ENCODE data around the gene UQCR10. TPM values are rescaled to one million over a fixed set of nuclear protein-coding genes. Genes with fewer than 3 reads are reported as not detected.

UQCR10 gene
- total RNA-seq, 1 experiment from 2014 or later, result 110 TPM

DNA sequence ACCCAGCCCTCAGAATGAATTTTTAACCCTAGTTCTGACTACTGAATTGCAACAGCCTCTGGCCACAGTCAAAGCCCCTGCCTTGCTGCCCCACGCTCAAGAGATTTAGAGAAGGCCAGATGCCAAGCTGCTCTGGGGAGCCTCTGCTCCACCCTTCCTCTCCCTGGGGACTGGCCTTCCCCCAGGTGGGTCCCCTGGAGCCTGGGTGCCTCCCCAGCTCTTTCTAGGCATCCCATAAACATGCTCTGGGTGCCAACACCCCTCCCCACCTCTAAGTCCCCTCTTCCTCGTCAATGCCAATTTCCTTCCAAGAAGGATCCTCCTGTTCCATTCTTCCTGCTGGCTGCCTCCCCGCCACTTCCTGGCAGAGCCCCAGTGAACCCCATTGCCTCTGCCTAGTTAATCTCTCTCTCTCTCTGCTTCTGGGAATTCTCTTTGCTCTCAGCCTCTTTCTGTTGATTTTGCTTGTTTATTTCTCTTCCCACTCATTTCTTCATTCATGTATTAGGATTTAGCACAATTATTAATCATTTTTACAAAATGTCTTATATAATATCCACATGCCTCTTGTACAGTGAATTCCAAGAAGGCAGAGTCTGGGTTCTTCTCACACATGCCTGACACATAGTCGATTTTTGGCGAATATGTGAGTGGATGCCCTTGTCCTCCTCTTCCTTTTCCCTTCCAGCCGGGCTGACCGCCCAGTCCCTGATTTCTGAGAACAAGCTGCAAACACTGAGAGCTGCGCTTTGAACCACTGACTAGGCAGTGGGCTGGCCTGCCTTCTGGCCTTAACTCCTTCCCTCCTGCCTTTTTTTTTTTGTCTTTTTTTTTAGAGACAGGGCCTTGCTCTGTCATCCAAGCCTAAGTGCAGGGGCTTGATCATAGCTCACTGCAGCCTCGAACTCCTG is 17.5 kb downstream of the UQCR10 start:
- DNase-seq (ENCODE audit: low read depth), result no peak
- in situ Hi-C loops (cut with HindIII; ENCODE audit: low pct_unique_long_range_greater_than_20kb, low sequenced_read_pairs), result no loop called here

DNA sequence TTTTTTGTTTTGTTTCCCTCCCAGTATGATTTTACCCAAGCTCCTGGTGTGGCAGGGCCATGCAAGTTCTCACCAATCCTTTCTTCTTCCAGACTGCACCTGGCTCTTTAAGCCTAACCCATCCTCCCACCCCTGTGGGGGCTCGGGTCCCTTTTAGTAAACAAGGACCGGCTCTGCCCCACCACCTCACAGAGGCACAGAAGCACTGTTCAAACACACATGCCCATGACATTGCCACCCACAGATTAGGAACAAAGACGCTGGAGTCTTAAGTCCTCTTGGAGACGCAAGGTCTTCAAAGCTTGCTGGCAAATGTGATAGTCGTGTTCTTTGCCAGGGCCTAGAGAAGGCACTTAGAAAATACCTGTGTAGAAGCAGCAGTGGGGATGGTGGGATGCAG is 18.9 kb downstream of the UQCR10 start:
- DNase-seq (ENCODE audit: low read depth), result no peak
- in situ Hi-C loops (cut with HindIII; ENCODE audit: low pct_unique_long_range_greater_than_20kb, low sequenced_read_pairs), result no loop called here

DNA sequence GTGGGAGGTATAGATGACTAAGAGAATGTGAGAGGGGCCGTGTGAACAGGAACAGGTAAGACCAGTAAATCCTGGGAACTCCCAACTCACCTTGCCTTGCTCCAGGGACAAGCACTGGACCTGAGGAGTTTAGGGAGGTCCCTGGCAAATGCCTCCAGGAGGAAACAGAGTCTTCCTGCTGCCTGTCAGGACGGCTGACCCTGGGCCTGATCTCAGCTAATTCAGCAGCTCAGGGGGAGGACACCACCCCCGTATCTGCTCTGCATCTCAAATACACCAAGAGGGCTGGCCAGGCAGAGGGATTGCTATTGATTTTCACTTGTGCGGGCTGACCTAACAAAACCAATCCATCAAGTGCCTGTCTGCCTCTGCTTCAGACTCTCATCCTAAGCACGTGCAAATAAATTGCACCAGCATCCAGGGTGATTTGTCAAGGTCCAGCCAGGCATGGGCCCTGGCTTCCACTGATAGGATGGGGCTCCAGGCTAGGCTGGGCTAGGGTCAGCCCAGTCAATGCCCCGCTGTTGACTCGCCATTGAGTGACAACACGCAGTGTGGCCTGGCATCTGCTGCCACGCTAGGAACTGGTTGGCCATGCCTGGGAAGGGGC is 20.3 kb downstream of the UQCR10 start:
- no peak for DNase-seq (ENCODE audit: low read depth)

DNA sequence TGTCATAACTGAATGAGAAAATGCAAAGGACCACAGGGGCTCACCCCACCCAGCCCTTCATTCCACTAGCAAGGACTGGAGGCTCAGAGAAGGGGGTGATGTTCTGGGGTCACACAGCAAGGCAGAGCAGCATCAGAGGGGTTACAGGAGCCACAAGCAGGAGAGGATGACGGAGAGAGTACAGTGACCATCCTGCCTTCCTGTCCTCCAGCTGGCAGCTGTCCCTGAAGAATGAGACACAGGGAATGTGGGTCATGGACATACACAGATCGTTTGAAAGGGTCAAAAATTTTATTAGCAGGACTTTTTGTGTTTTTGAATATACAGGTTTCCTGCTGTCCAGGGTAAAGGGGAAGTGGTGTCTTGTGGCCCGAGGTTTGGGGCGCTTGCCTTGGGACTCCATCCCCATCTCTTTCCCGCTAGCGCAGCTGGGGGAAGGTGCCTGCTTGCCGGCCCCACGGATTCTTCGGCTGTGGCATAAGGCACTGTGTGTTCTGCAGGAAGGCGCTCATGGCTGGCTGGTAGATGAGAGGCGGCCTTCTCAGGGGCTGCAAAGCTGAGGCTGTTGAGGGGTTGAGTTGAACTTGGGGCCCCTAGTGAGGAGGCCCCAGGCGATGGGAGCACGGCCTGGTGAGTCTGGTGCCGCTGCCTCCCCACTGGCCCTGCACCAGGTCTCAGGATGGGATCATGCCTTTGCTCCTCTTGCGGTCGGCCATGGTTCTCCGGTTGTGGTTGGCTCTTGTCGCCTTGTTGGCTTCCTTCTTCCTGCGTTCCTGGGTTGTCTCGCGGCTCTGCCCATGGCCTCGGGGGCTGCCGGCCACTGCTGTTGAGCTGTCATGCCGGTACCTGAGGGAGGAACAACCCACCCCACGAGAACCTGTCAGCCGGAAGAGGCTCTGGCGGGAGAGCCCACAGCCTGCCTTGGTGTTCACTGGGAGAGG is 21.4 kb downstream of the UQCR10 start:
- in situ Hi-C loops (cut with HindIII; ENCODE audit: low pct_unique_long_range_greater_than_20kb, low sequenced_read_pairs), result no loop called here
- DNase-seq (ENCODE audit: low read depth), result no peak

More for the DNA sequence above, 20.3 kb downstream of the UQCR10 start:
- in situ Hi-C loops (cut with HindIII; ENCODE audit: low pct_unique_long_range_greater_than_20kb, low sequenced_read_pairs), result no loop called here

- DNase-seq (ENCODE audit: low read depth), result no peak
- in situ Hi-C loops (cut with HindIII; ENCODE audit: low pct_unique_long_range_greater_than_20kb, low sequenced_read_pairs), result no loop called here
Measured at GRCh38 chr22:29790061-29790460, 22.9 kb downstream of the UQCR10 start.

GRCh38 chr22:29793396-29793795 is 26.2 kb downstream of the UQCR10 start:
- in situ Hi-C loops (cut with HindIII; ENCODE audit: low pct_unique_long_range_greater_than_20kb, low sequenced_read_pairs), result no loop called here
- no peak for DNase-seq (ENCODE audit: low read depth)

DNA sequence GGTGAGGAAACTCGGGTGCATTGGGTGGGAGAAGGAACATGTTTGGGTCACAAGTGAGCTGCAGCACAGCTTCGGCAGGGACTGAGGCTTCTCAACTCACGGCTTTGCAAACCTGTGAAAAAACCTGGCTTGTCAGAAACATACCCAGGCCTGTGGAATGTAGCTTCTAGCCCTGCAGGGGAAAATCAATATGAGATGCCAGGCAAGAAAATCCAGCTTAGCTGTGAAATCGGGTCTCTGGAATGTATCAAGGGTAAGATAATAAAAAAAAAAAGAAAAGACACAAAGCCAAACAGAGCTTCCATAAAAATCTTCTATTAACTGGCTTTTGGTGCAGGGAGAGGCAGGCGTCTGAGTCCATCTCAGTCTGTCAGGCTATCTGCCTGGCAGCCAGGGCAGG is 28.5 kb downstream of the UQCR10 start:
- in situ Hi-C loops (cut with HindIII; ENCODE audit: low pct_unique_long_range_greater_than_20kb, low sequenced_read_pairs), result no loop called here
- DNase-seq (ENCODE audit: low read depth), result no peak

GRCh38 chr22:29797351-29797750 is 30.2 kb downstream of the UQCR10 start:
- no peak for DNase-seq (ENCODE audit: low read depth)
- in situ Hi-C loops (cut with HindIII; ENCODE audit: low pct_unique_long_range_greater_than_20kb, low sequenced_read_pairs), result no loop called here

GRCh38 chr22:29798318-29798717 is 31.1 kb downstream of the UQCR10 start:
- in situ Hi-C loops (cut with HindIII; ENCODE audit: low pct_unique_long_range_greater_than_20kb, low sequenced_read_pairs), result no loop called here
- no peak for DNase-seq (ENCODE audit: low read depth)

GRCh38 chr22:29798801-29799200 is 31.6 kb downstream of the UQCR10 start:
- in situ Hi-C loops (cut with HindIII; ENCODE audit: low pct_unique_long_range_greater_than_20kb, low sequenced_read_pairs), result no loop called here
- no peak for DNase-seq (ENCODE audit: low read depth)

GRCh38 chr22:29799217-29799680 is 32.1 kb downstream of the UQCR10 start:
- peak; percentile 17 for DNase-seq (ENCODE audit: low read depth)
- in situ Hi-C loops (cut with HindIII; ENCODE audit: low pct_unique_long_range_greater_than_20kb, low sequenced_read_pairs), result no loop called here

DNA sequence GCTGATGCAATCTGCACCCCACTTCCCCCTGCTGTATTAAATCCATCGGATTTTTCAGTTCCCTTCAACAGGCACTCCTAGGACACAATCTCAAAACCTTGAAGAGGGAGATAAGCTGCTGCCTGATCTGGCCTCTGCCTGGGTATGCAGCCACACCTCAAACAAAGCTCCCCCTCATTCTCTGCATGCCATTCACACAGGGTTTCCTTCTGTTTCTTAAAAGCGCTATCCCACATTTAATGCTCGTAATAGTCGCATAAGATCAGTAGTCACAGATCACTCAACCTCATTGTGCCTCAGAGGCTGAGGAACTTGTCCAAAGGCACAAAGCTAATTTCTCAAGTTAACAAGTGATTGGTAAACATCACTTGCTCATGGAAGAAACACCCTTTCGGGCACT is 34.0 kb downstream of the UQCR10 start:
- DNase-seq (ENCODE audit: low read depth), result no peak
- in situ Hi-C loops (cut with HindIII; ENCODE audit: low pct_unique_long_range_greater_than_20kb, low sequenced_read_pairs), result no loop called here

DNA sequence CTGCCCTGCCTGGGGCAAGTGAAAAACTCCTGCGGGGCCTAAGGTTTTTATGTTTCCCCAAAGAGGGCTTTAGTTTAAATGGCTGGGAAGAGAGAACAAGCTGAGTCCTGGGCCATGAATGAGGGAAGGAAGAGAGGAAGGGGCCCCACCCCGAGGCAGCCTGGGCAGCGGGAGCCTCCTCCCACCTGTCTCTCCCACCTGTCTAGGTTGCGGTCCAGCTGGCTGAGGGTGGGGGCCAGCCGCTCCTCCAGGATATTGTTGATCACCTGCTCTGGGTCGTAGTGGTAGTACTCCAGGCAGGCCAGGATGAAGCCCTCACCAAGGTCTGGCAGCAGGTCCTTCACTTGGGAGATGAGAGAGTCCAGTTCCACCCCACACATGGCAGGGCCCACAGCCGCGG is 34.6 kb downstream of the UQCR10 start:
- in situ Hi-C loops (cut with HindIII; ENCODE audit: low pct_unique_long_range_greater_than_20kb, low sequenced_read_pairs), result no loop called here
- DNase-seq (ENCODE audit: low read depth), result no peak

DNA sequence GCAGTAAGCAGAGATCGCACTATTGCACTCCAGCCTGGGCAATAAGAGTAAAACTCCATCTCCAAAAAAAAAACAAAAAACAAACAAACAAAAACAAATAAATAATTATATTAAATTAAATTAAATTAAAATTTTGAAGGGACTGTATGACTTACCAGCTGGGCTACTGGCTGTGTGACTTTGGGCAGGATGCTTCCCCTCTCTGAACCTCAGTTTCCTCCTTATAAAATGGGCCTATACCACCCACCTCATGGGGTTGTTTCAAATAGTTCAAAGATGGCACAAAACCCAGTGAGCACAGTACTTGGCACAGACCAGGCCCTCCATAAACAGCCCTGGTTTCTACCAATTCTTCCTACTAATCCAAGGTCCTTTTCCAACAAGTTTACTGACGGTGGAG is 36.0 kb downstream of the UQCR10 start:
- in situ Hi-C loops (cut with HindIII; ENCODE audit: low pct_unique_long_range_greater_than_20kb, low sequenced_read_pairs), result no loop called here
- DNase-seq (ENCODE audit: low read depth), result no peak

DNA sequence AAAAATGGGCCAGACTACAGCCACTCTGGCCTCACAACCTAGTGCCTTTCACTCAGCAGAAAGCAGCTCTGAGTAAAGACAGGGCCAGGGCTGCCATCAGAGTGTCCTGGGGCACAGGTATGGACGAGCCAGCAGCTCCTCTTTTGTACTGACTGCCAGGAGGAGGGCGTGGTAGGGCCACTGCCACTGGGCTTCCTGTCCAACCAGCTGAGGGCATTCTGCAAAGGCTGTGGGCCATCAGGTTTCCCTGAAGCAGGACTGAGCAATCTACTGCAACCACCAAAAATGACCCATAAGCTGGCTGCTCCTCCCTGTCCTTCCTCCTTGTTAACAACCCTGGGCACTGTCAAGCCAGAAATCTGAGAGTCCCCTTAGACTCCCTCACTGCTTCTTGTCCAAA is 37.8 kb downstream of the UQCR10 start:
- no peak for DNase-seq (ENCODE audit: low read depth)
- in situ Hi-C loops (cut with HindIII; ENCODE audit: low pct_unique_long_range_greater_than_20kb, low sequenced_read_pairs), result no loop called here

GRCh38 chr22:29806196-29806595 is 39.0 kb downstream of the UQCR10 start:
- in situ Hi-C loops (cut with HindIII; ENCODE audit: low pct_unique_long_range_greater_than_20kb, low sequenced_read_pairs), result no loop called here
- DNase-seq (ENCODE audit: low read depth), result no peak

DNA sequence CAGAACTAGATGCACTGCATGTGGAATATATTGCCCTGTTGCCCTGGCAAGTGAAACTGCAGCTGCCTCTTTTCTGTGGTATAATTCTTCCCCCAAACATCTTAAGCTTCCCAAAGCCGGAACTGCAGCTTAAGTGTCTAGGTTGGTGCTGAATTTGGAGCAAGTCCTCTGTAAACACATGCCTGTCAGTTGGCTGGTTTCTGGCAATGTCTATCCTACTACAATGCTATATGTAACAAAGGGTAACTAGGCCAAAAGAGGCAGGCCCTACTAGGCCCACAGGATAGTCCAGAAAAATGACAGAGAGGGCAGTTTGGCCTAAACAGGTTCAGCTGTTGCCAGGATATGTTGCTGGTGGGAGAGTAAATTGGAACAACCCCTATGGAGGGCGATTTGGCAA is 43.0 kb downstream of the UQCR10 start:
- no peak for DNase-seq (ENCODE audit: low read depth)
- in situ Hi-C loops (cut with HindIII; ENCODE audit: low pct_unique_long_range_greater_than_20kb, low sequenced_read_pairs), result no loop called here

- in situ Hi-C loops (cut with HindIII; ENCODE audit: low pct_unique_long_range_greater_than_20kb, low sequenced_read_pairs), result no loop called here
- DNase-seq (ENCODE audit: low read depth), result no peak
Measured at GRCh38 chr22:29811377-29811776, 44.2 kb downstream of the UQCR10 start.

DNA sequence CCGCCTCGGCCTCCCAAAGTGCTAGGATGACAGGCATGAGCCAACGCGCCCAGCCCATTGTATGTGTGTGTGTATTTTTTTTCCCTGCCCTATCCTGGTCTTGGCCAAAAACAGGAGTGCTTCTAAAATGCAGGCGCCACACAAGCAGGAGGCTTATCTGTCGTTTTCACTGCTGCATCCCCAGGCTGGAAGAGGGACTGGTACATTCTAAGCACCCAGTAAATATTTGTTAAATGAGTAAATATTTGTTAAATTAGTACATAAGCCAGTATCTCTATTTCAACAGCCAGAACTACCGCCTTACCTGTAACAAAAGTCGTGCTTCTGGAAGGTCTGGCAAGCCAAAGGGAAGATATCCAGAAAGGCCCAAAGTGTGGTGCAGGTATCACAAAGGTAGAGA is 46.0 kb downstream of the UQCR10 start:
- in situ Hi-C loops (cut with HindIII; ENCODE audit: low pct_unique_long_range_greater_than_20kb, low sequenced_read_pairs), result no loop called here
- DNase-seq (ENCODE audit: low read depth), result no peak
